HEK293 (cell line): ENCODE results near the gene TEX2.

Experiments used
- CTCF ChIA-PET: fragments of 350-600 bp; formaldehyde crosslinking; extraction: SDS; loops from one replicate; lab custom pipeline; 2021; ENCODE audit warnings: antibody characterized with exemption; lab: Yijun Ruan, JAX
- POLR2A ChIA-PET: fragments of 300-600 bp; formaldehyde crosslinking; extraction: SDS; loops from one replicate; lab custom pipeline; 2020; ENCODE audit warnings: antibody characterized with exemption, inconsistent platforms; lab: Yijun Ruan, JAX
- H3K27ac ChIP-seq: fragments of 200-500 bp; sonication (Bioruptor generic); 2 replicates; pipeline ENCODE4 v1.5.1; 2014; ENCODE audit warnings: low read depth, low read length, control low read depth, inconsistent platforms; ENCODE audit errors: extremely low read depth
- H3K36me3 ChIP-seq, 2 experiments: fragments of 200-500 bp in 1 of 2; sonication (Bioruptor generic) in 1 of 2; 1 replicate in 1 of 2; 2 replicates in 1 of 2; pipeline ENCODE4 v1.5.1; 2014 to 2017; ENCODE audit warnings: inconsistent platforms in 2 of 2, low read length in 2 of 2; ENCODE audit not compliant: control insufficient read depth in 2 of 2, insufficient read depth in 1 of 2
- H3K4me1 ChIP-seq: fragments of 200-500 bp; sonication (Bioruptor generic); 2 replicates; pipeline ENCODE4 v1.5.1; 2014; ENCODE audit warnings: mild to moderate bottlenecking, low read length, inconsistent platforms; ENCODE audit not compliant: control insufficient read depth, insufficient read depth
- H3K4me3 ChIP-seq: 2 replicates; pipeline ENCODE4 v1.5.1; 2011; ENCODE audit warnings: low read depth, mild to moderate bottlenecking, control low read depth, low read length, moderate library complexity
- H3K9me3 ChIP-seq: fragments of 200-500 bp; sonication (Bioruptor generic); 2 replicates; pipeline ENCODE4 v1.5.1; 2014; ENCODE audit warnings: low read depth, low read length, inconsistent platforms; ENCODE audit not compliant: control insufficient read depth, insufficient read depth
- AEBP2 ChIP-seq: fragments of 450-650 bp; formaldehyde crosslinking; IDR thresholded peaks from 2 replicates; pipeline ENCODE4 v1.5.1; 2016; ENCODE audit warnings: missing biosample characterization, missing genetic modification characterization, borderline replicate concordance
- GLIS2 ChIP-seq: fragments of 450-650 bp; formaldehyde crosslinking; IDR thresholded peaks from 2 replicates; pipeline ENCODE4 v1.5.1; 2016; ENCODE audit warnings: missing biosample characterization, missing genetic modification characterization
- PBX3 ChIP-seq: sonication (generic); formaldehyde crosslinking; IDR thresholded peaks from 2 replicates; pipeline ENCODE4 v1.8.1; 2022; ENCODE audit warnings: mild to moderate bottlenecking, moderate library complexity, missing genetic modification reagents
- PRDM2 ChIP-seq: fragments of 450-650 bp; formaldehyde crosslinking; IDR thresholded peaks from 2 replicates; pipeline ENCODE4 v1.5.1; 2016; ENCODE audit warnings: missing biosample characterization, missing genetic modification characterization, borderline replicate concordance
- PRDM4 ChIP-seq: fragments of 450-650 bp; formaldehyde crosslinking; IDR thresholded peaks from 2 replicates; pipeline ENCODE4 v1.5.1; 2017; ENCODE audit warnings: missing biosample characterization, missing genetic modification characterization
- SP3 ChIP-seq: fragments of 450-650 bp; formaldehyde crosslinking; IDR thresholded peaks from 2 replicates; pipeline ENCODE4 v1.5.1; 2016; ENCODE audit warnings: missing biosample characterization, missing genetic modification characterization
- WT1 ChIP-seq: fragments of 450-650 bp; formaldehyde crosslinking; IDR thresholded peaks from 2 replicates; pipeline ENCODE4 v1.5.1; 2016; ENCODE audit warnings: missing biosample characterization, missing genetic modification characterization
- ZFP69B ChIP-seq: fragments of 450-650 bp; formaldehyde crosslinking; IDR thresholded peaks from 2 replicates; pipeline ENCODE4 v1.5.1; 2016; ENCODE audit warnings: missing biosample characterization, missing genetic modification characterization
- ZNF133 ChIP-seq: fragments of 450-650 bp; formaldehyde crosslinking; IDR thresholded peaks from 2 replicates; pipeline ENCODE4 v1.5.1; 2016; ENCODE audit warnings: missing biosample characterization, missing genetic modification characterization
- ZNF350 ChIP-seq: fragments of 450-650 bp; formaldehyde crosslinking; IDR thresholded peaks from 2 replicates; pipeline ENCODE4 v1.5.0; 2017; ENCODE audit warnings: missing biosample characterization, mild to moderate bottlenecking, missing genetic modification characterization
- ZNF354C ChIP-seq: fragments of 450-650 bp; formaldehyde crosslinking; IDR thresholded peaks from 2 replicates; pipeline ENCODE4 v1.5.1; 2016; ENCODE audit warnings: missing biosample characterization, missing genetic modification characterization, low read depth, borderline replicate concordance
- ZNF404 ChIP-seq: fragments of 450-650 bp; formaldehyde crosslinking; IDR thresholded peaks from 2 replicates; pipeline ENCODE4 v1.5.1; 2017; ENCODE audit warnings: missing biosample characterization, missing genetic modification characterization
- ZNF48 ChIP-seq: fragments of 450-650 bp; formaldehyde crosslinking; IDR thresholded peaks from 2 replicates; pipeline ENCODE4 v1.5.1; 2016; ENCODE audit warnings: missing biosample characterization, missing genetic modification characterization
- ZNF830 ChIP-seq: fragments of 450-650 bp; IDR thresholded peaks from 2 replicates; pipeline ENCODE4 v1.5.0; 2018; ENCODE audit warnings: missing biosample characterization, missing genetic modification characterization, low read depth, mild to moderate bottlenecking, moderate library complexity

The TEX2 gene

GRCh38 chr17:64148017-64148631, 114.9 kb downstream of the TEX2 start:
- POLR2A ChIA-PET: interaction anchor here (0.8 to 1.1 kb wide), 3 partner anchors 11 to 121 kb away, joined by 3 read pairs; no protein-coding TSS in a partner anchor
- Histone ChIP-seq H3K4me1 (no peaks in the 10 kb centered on the region), H3K4me3 (no peak overlapping the region)
- CTCF ChIA-PET: interaction anchor here (1.0 to 8.1 kb wide), 4 partner anchors 10 to 133 kb away, joined by 4 to 59 read pairs (median 10); no protein-coding TSS in a partner anchor
- TF ChIP-seq ZNF404 (tag by site-specific recombination) (no peak), ZNF830 (tag by site-specific recombination) (no peak), PRDM2 (no peak), ZNF48 (tag by site-specific recombination) (no peak), ZNF133 (tag by site-specific recombination) (no peak), WT1 (tag by site-specific recombination) (no peak), ZNF354C (tag by site-specific recombination) (no peak), ZFP69B (tag by site-specific recombination) (no peak), PBX3 (CRISPR knock-in tag) (no peak), PRDM4 (tag by site-specific recombination) (peak; percentile 47), SP3 (0 out of 2 replicates have a peak, but pooled peaks have one; percentile 1), ZNF350 (tag by site-specific recombination) (no peak), AEBP2 (no peak), GLIS2 (tag by site-specific recombination) (no peak)
- TF ChIP-seq, all 188 proteins: peak for 2
- Histone ChIP-seq H3K27ac (no peak overlapping the region), H3K9me3 (no peaks in the 10 kb centered on the region), H3K36me3 (peaks cover 0 to 42% of the 10 kb centered on the region in 2 experiments; a peak in 2 of 3 replicates)
